GM21528 (cell line): ENCODE data around the gene SLC15A3.

Experiments
- ATAC-seq: cut with Tn5 transposase; IDR thresholded peaks from one replicate; pipeline ENCODE4 v1.9.1; 2021; ENCODE audit warnings: mild to moderate bottlenecking, moderate library complexity; ENCODE audit not compliant: unreplicated experiment, low FRiP score

SLC15A3 gene

DNA sequence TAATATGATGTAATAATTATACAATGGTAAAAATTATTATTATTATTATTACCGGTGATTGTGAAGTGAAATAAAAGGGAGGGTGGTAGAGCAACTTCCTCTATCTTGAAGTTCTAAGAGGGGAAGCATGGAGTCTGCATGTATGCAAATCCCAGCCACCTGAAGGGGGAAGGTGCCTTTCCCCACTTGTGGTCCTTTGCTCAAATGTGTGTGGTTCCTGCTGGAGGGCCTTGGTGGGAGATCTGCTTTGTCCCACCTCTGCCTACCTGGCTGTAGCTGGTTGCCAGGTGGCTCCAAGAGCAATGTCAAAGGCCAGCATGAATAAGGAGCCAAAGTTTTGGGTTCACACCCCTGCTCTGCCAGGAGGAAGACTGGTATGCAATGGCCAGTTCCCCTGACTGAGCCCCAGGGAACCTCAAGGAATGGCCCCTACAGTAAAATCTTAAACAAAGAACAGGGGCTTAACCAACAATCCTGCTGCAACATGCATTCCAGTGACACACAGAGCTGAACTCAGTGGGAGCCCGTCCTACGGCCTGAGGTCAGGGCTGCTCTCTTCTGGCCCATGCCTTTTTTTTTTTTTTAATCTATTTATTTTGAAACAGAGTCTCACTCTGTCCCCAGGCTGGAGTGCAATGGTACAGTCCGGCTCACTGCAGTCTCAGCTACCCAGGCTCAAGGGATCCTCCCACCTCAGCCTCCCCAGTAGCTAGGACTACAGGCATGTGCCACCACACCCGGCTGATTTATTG, 19.2 kb downstream of the SLC15A3 start:
- ATAC-seq = no peak

DNA sequence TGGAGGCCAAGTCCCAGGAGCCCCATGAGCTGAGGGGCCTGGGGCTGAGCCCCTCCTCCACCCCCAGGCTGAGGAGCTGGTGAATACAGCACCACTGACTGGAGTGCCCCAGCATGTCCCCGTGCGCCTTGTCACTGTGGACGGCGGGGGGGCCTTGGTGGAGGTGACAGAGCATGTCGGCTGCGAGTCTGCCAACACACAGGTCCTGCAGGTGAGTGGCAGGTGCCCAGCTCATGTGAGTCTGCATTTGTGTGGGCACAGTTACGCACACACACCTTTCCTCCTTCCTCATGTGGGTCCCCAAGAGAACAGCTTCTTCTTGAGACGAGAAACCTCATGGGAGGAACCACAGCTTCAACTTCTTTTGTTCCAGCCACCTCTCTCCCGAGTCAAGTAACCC, 20.1 kb downstream of the SLC15A3 start:
- no peak for ATAC-seq

DNA sequence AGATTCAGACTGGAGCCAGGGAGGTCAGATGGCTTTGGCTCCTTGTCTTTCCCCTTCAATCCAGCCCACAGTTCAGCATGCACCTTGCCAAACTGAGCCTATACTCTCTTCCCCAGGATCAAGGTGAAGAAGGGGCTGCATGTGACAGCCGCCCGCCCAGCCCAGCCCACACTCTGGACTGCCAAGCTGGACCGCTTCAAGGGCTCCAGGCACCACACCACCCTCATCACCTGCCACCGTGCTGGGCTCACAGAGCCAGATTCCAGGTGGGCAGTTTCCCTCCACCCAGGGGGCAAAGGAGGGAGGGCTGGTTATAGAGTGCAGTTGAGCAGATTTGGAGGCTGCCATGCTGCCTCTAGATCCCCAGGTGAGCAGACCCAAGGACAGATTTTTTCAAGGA, 21.6 kb downstream of the SLC15A3 start:
- no peak for ATAC-seq

DNA sequence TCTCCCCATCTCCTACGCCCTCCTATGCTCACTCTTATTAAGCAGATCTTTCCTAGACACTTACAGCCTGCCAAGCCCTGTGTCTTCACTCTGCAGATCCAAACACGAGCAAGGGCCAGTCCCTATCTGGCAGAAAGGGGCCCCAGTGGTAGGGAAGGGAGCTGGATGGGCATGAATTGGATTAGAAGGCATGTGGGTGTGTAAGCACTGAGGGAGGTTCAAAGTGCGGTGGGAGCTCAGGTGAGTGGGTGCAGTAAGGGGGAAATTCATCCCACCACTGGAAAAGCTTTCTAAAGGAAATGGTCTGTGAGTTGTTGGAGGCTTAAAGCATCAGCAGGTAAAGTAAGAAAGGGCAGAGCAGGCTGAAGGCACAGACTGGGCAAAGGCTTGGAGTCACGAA, 22.2 kb downstream of the SLC15A3 start:
- no peak for ATAC-seq

DNA sequence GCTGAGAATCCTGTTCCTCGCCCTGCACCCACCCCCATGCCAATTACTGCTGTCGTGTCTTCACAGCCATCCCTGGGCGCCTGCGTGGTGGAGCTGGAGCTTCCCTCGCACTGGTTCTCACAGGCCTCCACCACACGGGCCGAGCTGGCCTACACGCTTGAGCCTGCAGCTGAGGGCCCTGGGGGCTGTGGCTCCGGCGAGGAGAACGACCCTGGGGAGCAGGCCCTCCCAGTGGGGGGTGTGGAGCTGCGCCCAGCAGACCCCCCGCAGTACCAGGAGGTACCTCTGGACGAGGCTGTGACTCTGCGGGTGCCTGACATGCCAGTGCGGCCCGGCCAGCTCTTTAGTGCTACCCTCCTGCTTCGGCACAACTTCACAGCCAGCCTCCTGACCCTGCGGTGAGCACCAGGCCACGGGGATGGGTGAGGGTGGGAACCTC, 23.4 kb downstream of the SLC15A3 start:
- ATAC-seq = no peak

DNA sequence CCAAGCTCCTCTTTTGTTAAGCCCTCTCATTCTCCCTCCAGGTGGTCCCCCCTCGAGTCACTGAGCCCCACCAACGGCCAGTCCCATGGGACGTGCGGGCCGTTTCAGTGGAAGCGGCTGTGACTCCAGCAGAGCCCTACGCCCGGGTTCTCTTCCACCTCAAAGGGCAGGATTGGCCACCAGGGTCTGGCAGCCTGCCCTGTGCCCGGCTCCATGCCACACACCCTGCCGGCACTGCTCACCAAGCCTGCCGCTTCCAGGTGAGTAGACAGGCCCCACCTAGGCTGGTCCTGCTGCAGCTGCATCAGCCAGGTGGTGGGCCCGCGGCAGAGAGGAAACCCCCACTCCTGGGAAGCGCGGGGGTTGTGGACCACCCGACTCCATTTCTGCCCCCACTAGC, 24.4 kb downstream of the SLC15A3 start:
- ATAC-seq = no peak

DNA sequence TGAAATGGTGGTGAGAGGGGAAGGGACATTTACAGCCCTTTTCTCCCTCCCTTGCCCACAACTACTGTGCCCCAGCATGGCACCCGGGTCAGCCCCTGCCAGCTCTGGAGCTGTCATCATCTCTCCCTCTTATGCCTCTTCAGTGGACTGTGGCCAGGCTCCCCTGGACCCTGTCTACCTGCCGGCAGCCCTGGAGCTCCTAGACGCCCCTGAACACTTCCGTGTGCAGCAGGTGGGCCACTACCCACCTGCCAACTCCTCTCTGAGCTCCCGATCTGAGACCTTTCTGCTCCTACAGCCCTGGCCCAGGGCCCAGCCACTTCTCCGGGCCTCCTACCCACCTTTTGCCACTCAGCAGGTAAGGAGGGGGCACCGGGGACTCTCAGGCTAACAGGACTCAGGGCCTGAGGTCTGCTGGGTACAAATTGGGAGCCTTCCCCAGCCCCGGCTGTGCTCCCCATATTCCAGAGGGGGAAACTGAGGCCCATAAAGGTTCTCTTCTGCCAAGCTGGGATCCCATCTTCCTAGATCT, 24.8 kb downstream of the SLC15A3 start:
- ATAC-seq = no peak

DNA sequence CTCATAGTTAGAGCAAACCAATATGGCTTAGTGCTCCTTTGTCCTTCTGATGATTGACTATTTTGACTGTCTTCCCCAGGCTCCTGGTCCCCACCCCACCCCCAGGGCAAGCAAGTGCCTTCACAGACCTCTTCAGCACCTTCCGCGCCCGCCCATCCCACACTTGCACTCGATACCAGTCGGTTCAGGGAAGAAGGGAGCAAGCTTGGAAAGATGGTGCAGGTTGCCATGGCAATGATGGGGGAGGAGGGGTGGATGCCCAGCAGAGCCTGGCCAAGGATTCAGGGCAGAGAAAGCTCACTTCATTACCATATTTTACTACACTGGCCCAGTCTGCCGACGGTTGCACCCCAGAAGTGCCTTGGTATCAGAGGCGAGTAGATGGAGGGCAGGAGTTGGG, 25.5 kb downstream of the SLC15A3 start:
- no peak for ATAC-seq

DNA sequence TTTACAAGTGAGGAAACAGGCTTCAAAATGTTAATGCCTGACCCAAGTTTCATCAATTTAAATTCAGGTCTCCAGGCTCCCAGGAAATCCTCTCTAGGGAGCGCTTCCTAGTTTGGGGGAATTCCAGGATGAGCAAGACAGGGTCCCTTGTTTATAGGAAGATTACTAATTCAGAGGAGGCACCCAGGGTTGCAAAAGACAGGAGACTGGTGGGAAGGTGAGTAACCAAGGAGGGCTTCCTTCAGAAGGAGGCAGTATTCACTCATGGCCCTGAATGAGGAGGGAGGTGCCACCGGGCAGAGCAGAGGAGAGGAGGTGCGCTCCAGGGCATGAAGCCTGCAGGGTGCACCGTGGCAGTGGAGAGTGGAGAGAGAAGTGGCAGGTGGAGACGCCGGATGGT, 26.1 kb downstream of the SLC15A3 start:
- ATAC-seq = no peak

DNA sequence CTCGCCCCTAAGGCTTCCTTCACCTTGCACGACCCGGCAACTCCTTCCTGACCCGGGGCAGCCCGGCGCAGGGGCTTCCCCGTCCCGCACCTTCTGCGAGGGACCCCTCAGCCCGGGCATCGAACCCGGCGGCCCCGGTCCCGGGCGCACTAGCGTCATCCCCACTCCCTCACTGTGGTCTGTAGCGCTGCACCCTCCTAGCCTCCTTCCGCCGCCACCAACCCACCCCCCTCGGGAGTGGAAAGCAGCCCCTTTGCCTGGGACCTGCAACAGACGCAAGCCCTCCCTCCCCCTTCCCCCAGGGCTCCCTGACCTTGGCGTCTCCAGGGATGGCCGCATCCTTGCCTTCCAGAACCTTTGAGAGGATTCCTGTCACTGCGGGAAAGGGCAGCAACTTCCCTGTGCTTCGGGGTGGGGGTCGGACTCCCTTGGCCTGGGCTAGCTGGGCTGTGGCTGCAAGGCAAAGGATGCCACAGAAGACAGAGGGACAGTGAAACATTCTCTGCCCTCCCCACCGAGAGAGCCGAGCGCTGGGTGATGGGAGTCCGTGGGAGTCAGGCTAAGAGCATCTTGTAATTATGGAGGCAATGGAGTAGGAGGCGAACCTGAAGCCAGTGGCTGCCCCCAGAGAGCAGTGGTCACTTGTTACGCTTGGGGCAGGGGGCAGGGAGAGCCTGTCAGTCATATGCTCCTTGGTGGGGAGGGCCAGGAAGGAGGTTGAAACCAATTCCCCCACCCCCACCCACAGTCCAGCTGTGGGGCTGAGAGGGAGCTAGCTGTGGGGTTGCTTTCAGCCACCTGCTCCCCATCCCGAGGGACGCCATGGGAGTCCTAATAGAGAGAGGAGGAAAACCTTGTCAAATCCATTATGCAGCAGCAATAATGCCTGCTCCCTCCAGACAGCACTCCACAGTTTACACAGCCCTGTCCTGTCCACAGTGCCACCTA, 26.8 kb downstream of the SLC15A3 start:
- ATAC-seq = no peak

DNA sequence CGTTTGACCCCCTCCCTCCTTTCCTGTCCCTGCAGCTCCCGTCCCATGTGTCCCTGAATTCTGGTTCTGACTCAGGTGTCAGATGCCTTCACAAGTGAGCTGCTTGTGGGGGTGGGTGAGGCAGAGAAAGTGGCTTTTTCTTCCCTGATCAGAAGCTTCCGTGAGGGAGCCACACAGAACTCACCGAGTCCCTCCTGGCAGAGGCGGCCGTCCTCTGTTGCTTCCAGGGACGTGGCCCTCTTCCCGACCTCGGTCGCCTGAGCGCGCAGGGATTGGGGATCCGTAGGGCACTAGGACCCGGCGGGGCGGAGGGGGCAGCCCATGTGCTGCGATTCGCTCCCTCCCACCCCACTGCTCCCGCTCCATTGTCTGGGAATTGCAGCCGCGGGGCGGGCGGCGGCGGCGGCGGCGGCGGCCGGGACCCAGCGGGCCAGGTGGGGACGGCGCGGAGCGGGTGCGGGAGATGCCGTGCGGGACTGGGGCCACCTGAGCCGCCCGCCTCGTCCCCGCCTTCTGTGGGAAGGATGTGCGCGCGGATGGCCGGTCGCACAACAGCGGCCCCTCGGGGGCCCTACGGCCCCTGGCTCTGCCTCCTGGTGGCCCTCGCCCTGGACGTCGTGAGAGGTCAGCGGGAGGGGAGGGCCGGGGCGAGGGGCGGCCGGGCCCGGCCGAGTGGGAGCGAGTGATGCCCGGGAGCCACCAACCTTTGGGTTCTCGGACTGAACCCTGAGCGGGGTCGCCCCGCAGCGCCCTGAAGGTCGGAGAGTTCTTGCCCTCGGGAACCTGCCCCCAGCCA, 27.7 kb downstream of the SLC15A3 start, which contains the start of gene TMEM132A:
TMEM132A (plus strand) TSS at position 351 of the 796 bp plus-strand sequence; CDS start at position 525, 174 bp downstream.
- ATAC-seq = no peak

DNA sequence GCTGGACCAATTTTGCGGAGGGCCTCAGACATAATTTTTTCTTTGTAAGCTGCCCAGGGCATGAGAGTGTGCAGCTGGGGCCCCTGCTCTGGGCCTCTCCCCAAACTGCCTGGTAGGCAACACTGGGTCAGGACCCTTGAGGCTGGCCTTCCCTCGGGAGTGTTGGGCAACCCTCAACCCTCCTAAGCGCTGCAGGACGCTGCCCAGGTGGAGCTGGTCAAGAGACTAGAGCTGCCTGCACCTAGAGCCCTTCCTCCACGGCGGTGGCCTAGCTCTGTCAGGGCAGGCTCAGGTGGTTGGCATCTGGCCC, 28.2 kb downstream of the SLC15A3 start:
- no peak for ATAC-seq

DNA sequence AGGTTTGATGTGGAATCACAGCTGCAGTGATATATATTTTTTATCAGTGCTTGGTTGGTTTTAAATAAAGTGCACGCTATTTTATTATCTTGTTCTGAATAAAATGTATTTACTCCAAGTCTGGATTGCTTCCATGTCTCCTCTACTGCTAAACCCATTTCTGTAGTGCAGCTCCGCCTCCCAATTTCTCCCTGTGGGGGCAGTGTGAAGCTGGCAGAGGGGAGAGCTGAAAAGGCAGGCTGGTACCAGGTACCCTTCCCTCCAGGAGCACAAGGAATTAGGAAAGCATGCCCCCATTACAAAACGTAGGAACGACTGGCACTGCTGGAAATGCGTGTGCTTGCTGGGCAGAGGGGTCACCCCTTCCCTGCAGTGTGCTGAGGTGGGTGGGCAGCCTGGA, 28.6 kb downstream of the SLC15A3 start:
- no peak for ATAC-seq

DNA sequence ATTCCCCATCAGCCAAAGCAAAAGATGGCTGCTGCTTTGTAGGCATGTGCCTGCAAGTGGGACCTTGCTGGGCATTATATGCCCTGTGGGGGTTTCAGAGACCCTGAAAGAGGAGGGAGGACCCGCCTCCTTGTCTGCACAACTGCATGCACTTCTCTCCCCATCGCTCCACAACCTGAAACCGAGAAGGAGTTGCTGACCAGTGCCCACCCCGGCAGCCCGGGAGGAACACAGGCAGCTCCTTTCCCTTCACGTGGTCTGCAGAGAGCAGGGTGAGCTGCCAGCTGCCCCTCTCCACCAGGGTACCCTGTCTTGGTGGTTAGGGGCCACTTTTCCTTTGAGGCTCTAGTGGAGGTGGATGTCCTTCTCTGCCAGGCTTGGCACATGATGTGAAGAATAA, 29.1 kb downstream of the SLC15A3 start:
- no peak for ATAC-seq

DNA sequence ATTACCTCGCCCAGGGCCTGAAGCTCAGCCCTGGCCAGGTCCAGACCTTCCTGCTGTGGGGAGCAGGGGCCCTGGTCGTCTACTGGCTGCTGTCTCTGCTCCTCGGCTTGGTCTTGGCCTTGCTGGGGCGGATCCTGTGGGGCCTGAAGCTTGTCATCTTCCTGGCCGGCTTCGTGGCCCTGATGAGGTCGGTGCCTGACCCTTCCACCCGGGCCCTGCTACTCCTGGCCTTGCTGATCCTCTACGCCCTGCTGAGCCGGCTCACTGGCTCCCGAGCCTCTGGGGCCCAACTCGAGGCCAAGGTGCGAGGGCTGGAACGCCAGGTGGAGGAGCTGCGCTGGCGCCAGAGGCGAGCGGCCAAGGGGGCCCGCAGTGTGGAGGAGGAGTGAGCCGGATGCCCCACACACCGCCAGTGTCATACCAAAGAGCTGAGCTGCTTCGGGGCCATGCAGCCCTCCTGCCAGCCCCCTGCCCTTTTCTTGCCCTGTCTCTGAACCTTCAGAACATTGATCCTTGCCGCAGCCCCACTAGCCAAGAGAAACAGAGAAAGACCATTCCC, 30.1 kb downstream of the SLC15A3 start:
- no peak for ATAC-seq

DNA sequence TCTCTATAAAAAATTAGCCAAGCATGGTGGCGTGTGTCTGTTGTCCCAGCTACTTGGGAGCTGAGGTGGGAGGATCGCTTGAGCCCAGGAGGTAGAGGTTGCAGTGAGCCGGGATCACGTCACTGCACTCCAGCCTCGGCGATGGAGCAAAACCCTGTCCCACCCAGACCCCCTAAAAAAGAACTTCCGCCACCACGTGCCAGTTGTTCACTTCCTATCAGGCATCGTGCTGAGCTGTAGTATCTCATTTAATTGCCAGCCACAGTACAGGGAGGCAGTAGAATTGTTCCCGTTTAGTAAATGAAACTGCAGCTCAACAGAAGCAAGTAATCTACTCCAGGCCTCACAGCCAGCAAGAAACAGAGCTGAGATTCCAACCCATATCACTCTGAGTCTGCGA, 30.7 kb downstream of the SLC15A3 start:
- no peak for ATAC-seq

DNA sequence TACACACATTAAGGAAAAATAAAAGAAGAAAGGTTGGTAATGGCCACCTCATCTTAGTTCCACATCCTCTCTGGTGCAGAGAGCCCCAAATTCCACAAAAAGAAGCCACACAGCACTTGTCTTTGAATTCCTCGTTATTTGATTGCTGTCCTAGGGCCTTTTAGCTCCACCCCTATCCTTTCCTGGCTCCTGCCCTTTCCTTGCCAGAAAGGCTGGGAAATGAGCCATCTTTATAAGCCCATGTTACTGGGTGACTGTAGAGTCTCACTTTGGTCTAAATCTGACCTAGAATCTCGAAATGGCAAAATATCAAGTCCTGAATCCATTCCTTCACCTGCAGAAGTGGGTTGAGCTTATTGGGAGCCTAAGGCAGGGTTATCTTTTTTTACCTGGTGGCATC, 32.0 kb downstream of the SLC15A3 start:
- ATAC-seq = no peak

DNA sequence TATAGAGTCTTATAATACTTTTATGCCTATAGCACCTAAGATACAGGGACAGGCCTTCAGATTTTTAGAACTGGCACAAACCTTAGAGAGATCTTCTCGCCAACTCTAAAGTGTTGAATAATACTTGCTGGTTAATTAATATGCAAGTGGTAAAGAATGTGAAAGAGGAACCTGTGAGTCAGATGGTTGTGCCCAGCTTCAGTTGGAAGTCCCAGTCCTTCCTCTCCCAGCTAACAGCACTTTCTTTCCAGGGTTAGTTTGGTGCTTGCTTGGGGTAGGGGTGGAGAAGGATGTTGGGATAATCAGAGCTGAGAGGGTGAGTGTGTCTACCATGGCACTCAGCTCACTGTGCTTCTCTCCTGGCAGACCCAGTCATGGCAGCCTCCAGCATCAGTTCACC, 32.7 kb downstream of the SLC15A3 start:
- no peak for ATAC-seq

DNA sequence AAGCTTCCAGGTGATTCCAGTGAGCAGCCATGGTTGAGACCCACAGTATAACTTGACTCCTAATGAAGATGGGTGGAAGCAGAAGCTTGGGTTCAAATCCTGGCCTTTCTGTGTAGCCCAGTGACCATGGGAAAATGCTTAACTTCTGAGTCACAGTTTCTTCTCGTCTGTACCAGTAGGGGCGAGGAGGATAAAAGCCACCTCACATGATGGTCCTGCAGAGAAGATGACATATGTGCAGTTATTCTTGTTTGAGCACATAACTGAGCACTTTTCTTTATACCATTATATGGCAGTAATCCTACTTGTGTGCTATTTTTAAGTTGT, 33.1 kb downstream of the SLC15A3 start:
- ATAC-seq = no peak

DNA sequence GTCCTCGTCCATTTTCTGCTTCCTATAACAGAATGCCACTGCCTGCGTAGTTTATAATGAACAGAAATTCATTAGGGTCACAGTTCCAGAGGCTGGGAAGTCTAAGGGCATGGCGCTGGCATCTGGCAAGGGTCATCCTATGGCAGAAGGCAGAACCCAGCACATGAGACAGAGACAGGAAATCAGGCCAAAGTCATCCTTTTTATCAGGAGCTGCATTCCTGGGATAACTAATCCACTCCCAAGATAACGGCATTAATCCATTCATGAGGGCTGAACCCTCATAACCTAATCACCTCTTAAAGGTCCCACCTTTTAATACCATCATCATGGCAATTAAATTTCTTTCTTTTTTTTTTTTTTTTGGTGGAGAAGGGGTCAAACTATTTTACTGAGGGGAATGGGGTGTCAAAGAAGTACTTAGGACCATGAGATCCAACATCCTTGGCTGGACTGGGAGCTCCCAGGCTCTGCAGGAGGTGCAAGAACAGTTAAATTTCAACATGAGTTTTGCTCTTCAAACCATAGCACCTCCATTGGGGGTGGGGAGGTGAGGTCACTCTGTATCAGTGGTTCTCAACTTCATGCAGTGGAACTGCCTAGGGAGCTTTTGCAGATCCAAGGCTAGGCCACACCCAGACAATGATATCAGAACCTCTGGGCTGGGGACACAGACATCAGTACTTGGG, 33.6 kb downstream of the SLC15A3 start:
- no peak for ATAC-seq
